ENCODE data around the gene SIPA1L3.

DNA sequence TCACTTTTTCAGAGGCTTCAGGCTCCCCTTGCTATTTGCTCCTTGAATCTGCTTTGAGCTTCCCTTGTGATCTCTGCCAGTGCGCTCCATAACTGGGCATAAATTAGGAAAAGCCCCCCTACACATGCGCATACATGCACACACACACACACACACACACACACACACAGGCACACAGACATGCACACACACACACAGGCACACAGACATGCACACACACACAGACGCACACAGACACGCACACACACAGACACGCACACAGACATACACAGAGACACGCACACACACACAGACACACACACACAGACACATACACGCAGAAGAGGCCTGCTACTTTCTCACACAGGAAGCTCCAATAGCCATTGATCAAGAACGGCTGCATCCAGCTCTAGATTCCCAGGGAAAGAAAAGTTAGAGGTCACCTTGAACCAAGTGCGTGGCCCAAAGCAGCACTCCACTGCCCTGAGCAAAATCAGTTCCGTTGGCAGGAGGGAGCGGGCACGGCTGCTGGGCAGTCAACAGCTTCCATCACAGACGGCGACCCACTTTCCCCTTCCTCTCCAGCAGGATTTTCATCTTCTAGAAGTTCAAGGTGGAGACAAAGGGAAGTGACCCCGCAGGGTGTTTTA lies 171.4 kb downstream of the SIPA1L3 start:
- TF ChIP-seq, protein P1, sequence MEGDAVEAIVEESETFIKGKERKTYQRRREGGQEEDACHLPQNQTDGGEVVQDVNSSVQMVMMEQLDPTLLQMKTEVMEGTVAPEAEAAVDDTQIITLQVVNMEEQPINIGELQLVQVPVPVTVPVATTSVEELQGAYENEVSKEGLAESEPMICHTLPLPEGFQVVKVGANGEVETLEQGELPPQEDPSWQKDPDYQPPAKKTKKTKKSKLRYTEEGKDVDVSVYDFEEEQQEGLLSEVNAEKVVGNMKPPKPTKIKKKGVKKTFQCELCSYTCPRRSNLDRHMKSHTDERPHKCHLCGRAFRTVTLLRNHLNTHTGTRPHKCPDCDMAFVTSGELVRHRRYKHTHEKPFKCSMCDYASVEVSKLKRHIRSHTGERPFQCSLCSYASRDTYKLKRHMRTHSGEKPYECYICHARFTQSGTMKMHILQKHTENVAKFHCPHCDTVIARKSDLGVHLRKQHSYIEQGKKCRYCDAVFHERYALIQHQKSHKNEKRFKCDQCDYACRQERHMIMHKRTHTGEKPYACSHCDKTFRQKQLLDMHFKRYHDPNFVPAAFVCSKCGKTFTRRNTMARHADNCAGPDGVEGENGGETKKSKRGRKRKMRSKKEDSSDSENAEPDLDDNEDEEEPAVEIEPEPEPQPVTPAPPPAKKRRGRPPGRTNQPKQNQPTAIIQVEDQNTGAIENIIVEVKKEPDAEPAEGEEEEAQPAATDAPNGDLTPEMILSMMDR (conservative IDR thresholded peaks at IDR 0.05 in 1 of 2, IDR thresholded peaks at IDR 0.05 in 1 of 2; ENCODE audit: extremely low read depth in 1 of 2, insufficient read depth in 1 of 2, low read depth in 1 of 2, low read length in 2 of 2), result no peak
- TF ChIP-seq EZH2 (IDR thresholded peaks at IDR 0.05; ENCODE audit: borderline replicate concordance, low read length), result no peak

Measured in mammary epithelial cell (primary cell).